ENCODE data around the gene SLC46A2.

Gene SLC46A2

GRCh38 chr9:112863746-112864145, 26.9 kb downstream of the SLC46A2 start:
- no peak for TF ChIP-seq CTCF (IDR thresholded peaks at IDR 0.05; ENCODE audit: low read depth, low read length)
- H3K4me3 ChIP-seq (replicated peaks in 1 of 2; ENCODE audit: low read depth in 2 of 2, low read length in 2 of 2): no peak overlapping the region
- DNase-seq (ENCODE audit: low read depth in 2 of 2): no peak

- DNase-seq (ENCODE audit: low read depth in 2 of 2): peak; percentile 33 to 46
- no peak overlapping the region for H3K4me3 ChIP-seq (replicated peaks in 1 of 2; ENCODE audit: low read depth in 2 of 2, low read length in 2 of 2)
- no peak for TF ChIP-seq CTCF (IDR thresholded peaks at IDR 0.05; ENCODE audit: low read depth, low read length)
Measured at GRCh38 chr9:112863214-112863613, 27.5 kb downstream of the SLC46A2 start.

- peak; percentile 65 to 68 for DNase-seq (ENCODE audit: low read depth in 2 of 2)
- no peak overlapping the region for H3K4me3 ChIP-seq (replicated peaks in 1 of 2; ENCODE audit: low read depth in 2 of 2, low read length in 2 of 2)
- TF ChIP-seq CTCF (IDR thresholded peaks at IDR 0.05; ENCODE audit: low read depth, low read length): no peak
Measured at GRCh38 chr9:112861638-112862555, 28.8 kb downstream of the SLC46A2 start.

- no peak overlapping the region for H3K4me3 ChIP-seq (replicated peaks in 1 of 2; ENCODE audit: low read depth in 2 of 2, low read length in 2 of 2)
- no peak for TF ChIP-seq CTCF (IDR thresholded peaks at IDR 0.05; ENCODE audit: low read depth, low read length)
- no peak for DNase-seq (ENCODE audit: low read depth in 2 of 2)
Measured at GRCh38 chr9:112861155-112861554, 29.5 kb downstream of the SLC46A2 start.

GRCh38 chr9:112860451-112860850, 30.2 kb downstream of the SLC46A2 start:
- DNase-seq (ENCODE audit: low read depth in 2 of 2): no peak
- no peak overlapping the region for H3K4me3 ChIP-seq (replicated peaks in 1 of 2; ENCODE audit: low read depth in 2 of 2, low read length in 2 of 2)
- no peak for TF ChIP-seq CTCF (IDR thresholded peaks at IDR 0.05; ENCODE audit: low read depth, low read length)

GRCh38 chr9:112858625-112859147, 32.0 kb downstream of the SLC46A2 start:
- peak in 1 of 2 donors; percentile 16 for DNase-seq (ENCODE audit: low read depth in 2 of 2)
- no peak overlapping the region for H3K4me3 ChIP-seq (replicated peaks in 1 of 2; ENCODE audit: low read depth in 2 of 2, low read length in 2 of 2)
- TF ChIP-seq CTCF (IDR thresholded peaks at IDR 0.05; ENCODE audit: low read depth, low read length): no peak

All from cardiac fibroblast (primary cell).